HepG2 (cell line): ENCODE measurements around the gene KLHDC8B. TPM values are rescaled to one million over a fixed set of nuclear protein-coding genes. Genes with fewer than 3 reads are reported as not detected.

Experiments used
- ATF3 ChIP-seq: sonication (generic); formaldehyde crosslinking; IDR thresholded peaks from 2 replicates; pipeline ENCODE4 v1.4.0; 2020; ENCODE audit warnings: missing genetic modification reagents
- CBX1 ChIP-seq: IDR thresholded peaks from one replicate; pipeline ENCODE4 v1.6.1; 2016; ENCODE audit warnings: antibody characterized with exemption, low read depth
- EEA1 ChIP-seq: sonication (generic); formaldehyde crosslinking; IDR thresholded peaks from 2 replicates; pipeline ENCODE4 v1.5.1; 2020; ENCODE audit warnings: mild to moderate bottlenecking, missing genetic modification reagents, borderline replicate concordance
- ETS1 ChIP-seq: sonication (generic); formaldehyde crosslinking; IDR thresholded peaks from 2 replicates; pipeline ENCODE4 v1.4.0; 2020; ENCODE audit warnings: missing genetic modification reagents
- GLI4 ChIP-seq: sonication (generic); formaldehyde crosslinking; IDR thresholded peaks from 2 replicates; pipeline ENCODE4 v1.5.1; 2020; ENCODE audit warnings: missing genetic modification reagents, mild to moderate bottlenecking, moderate library complexity, borderline replicate concordance
- HIVEP1 ChIP-seq: sonication (generic); formaldehyde crosslinking; IDR thresholded peaks from 2 replicates; pipeline ENCODE4 v1.4.0; 2020; ENCODE audit warnings: mild to moderate bottlenecking, missing genetic modification reagents
- IRF9 ChIP-seq: sonication (generic); formaldehyde crosslinking; IDR thresholded peaks from 2 replicates; pipeline ENCODE4 v1.8.0; 2022; ENCODE audit warnings: missing genetic modification reagents, mild to moderate bottlenecking, borderline replicate concordance
- MAX ChIP-seq: IDR thresholded peaks from 2 replicates; pipeline ENCODE4 v1.6.1; 2012; ENCODE audit warnings: inconsistent platforms
- MTF2 ChIP-seq: sonication (generic); formaldehyde crosslinking; IDR thresholded peaks from 2 replicates; pipeline ENCODE4 v1.5.0; 2020; ENCODE audit warnings: missing genetic modification reagents, borderline replicate concordance
- NFATC3 ChIP-seq: sonication (generic); formaldehyde crosslinking; IDR thresholded peaks from 2 replicates; pipeline ENCODE4 v1.5.1; 2020; ENCODE audit warnings: mild to moderate bottlenecking, missing genetic modification reagents
- POLR2AphosphoS2 ChIP-seq: IDR thresholded peaks from 2 replicates; pipeline ENCODE4 v1.6.1; 2011; ENCODE audit warnings: low read depth, low read length, improper control_type of control experiment
- REPIN1 ChIP-seq: sonication (generic); formaldehyde crosslinking; IDR thresholded peaks from 2 replicates; pipeline ENCODE4 v1.8.0; 2022; ENCODE audit warnings: missing genetic modification reagents, low read depth, mild to moderate bottlenecking, borderline replicate concordance
- SMAD9 ChIP-seq: sonication (generic); formaldehyde crosslinking; IDR thresholded peaks from 2 replicates; pipeline ENCODE4 v1.5.1; 2020; ENCODE audit warnings: mild to moderate bottlenecking, missing genetic modification reagents
- TFAP4 ChIP-seq: sonication (generic); IDR thresholded peaks from 2 replicates; pipeline ENCODE4 v1.6.1; 2016; ENCODE audit warnings: low read depth, borderline replicate concordance
- THAP7 ChIP-seq: sonication (generic); formaldehyde crosslinking; IDR thresholded peaks from 2 replicates; pipeline ENCODE4 v1.8.1; 2023; ENCODE audit warnings: mild to moderate bottlenecking, missing genetic modification reagents
- TRIM22 ChIP-seq: fragments of 450-650 bp; IDR thresholded peaks from 2 replicates; pipeline ENCODE4 v1.6.1; 2017
- WIZ ChIP-seq: sonication (generic); formaldehyde crosslinking; IDR thresholded peaks from 2 replicates; pipeline ENCODE4 v1.5.1; 2020; ENCODE audit warnings: mild to moderate bottlenecking, missing genetic modification reagents
- YEATS4 ChIP-seq: sonication (generic); formaldehyde crosslinking; IDR thresholded peaks from 2 replicates; pipeline ENCODE4 v1.4.0; 2020; ENCODE audit warnings: missing genetic modification reagents, borderline replicate concordance
- ZBTB44 ChIP-seq: sonication (generic); formaldehyde crosslinking; IDR thresholded peaks from 2 replicates; pipeline ENCODE4 v1.4.0; 2020; ENCODE audit warnings: missing genetic modification reagents
- ZNF788 ChIP-seq: sonication (generic); formaldehyde crosslinking; IDR thresholded peaks from 2 replicates; pipeline ENCODE4 v1.5.0; 2020; ENCODE audit warnings: mild to moderate bottlenecking, missing genetic modification reagents, borderline replicate concordance
- ZNF883 ChIP-seq: sonication (generic); formaldehyde crosslinking; IDR thresholded peaks from 2 replicates; pipeline ENCODE4 v1.5.1; 2020; ENCODE audit warnings: mild to moderate bottlenecking, missing genetic modification reagents; ENCODE audit errors: not compliant biosample characterization
- polyA plus RNA-seq, 8 experiments: library from polyadenylated mRNA; depleted of rRNA in 3 of 8; stranded (reverse) in 7 of 8; unstranded in 1 of 8; fragments of >200 nt; fragmentation: Illumina TruSeq in 4 of 8; extraction: Trizol in 4 of 8; gene quantifications; 2 replicates each; pipeline versions ENCODE4 v1.2.1 to v1.2.3, GENCODE V29; 2011 to 2016; ENCODE audit warnings: low read depth in 4 of 8, missing spikeins in 1 of 8, mixed read lengths in 1 of 8; ENCODE audit not compliant: insufficient read depth in 1 of 8
- total RNA-seq, 5 experiments: library from RNA; depleted of rRNA; stranded (reverse); fragments of >200 nt; fragmentation: Illumina TruSeq; extraction: Trizol; gene quantifications; 2 replicates each; pipeline ENCODE4 v1.2.3, GENCODE V29; 2016; ENCODE audit warnings: low read depth in 1 of 5

Gene KLHDC8B
- total and polyA plus RNA-seq, 2 of the 13 experiments (the other 11 are each of a cell fraction or from before 2014, with no cell fraction given) = 17.2 to 17.8 TPM

- TF ChIP-seq CBX1 (no peak), NFATC3 (CRISPR knock-in tag) (0 out of 2 replicates have a peak, but pooled peaks have one; percentile 41), EEA1 (CRISPR knock-in tag) (no peak), ETS1 (CRISPR knock-in tag) (no peak), ATF3 (CRISPR knock-in tag) (no peak), IRF9 (no peak), ZNF883 (CRISPR knock-in tag) (no peak), ZBTB44 (no peak), HIVEP1 (CRISPR knock-in tag) (no peak), SMAD9 (CRISPR knock-in tag) (peak; percentile 39; the same call in 1 of the 2 replicates), MTF2 (CRISPR knock-in tag) (no peak), TRIM22 (no peak), REPIN1 (CRISPR knock-in tag) (no peak), MAX (no peak), WIZ (CRISPR knock-in tag) (no peak), ZNF788 (CRISPR knock-in tag) (peak; percentile 61; the same call in 1 of the 2 replicates), GLI4 (CRISPR knock-in tag) (0 out of 2 replicates have a peak, but pooled peaks have one; percentile 41), THAP7 (CRISPR knock-in tag) (no peak), YEATS4 (CRISPR knock-in tag) (no peak), TFAP4 (no peak), POLR2AphosphoS2 (no peak)
Observed at GRCh38 chr3:49132073-49132436, 39.3 kb upstream of the KLHDC8B start (continued).
